ENCODE results near the gene LRRC63.
A peak's percentile ranks its signal among the peaks of the same experiment; 100 is the strongest.
"Not testable (repeated sequence)": the region's sequence is repeated elsewhere in the genome, so short reads cannot be mapped to it uniquely, and the experiment has no call there.

Gene LRRC63

GRCh38 chr13:46235286-46235685, 23.6 kb downstream of the LRRC63 start:
- no peak for DNase-seq (ENCODE audit: low read depth in 2 of 3, low spot score in 1 of 3)

- no peak for DNase-seq (ENCODE audit: low read depth in 2 of 3, low spot score in 1 of 3)
These were observed 53.6 kb downstream of the LRRC63 start for GRCh38 chr13:46265292-46265691.

GRCh38 chr13:46267166-46267565, 55.4 kb downstream of the LRRC63 start:
- DNase-seq (ENCODE audit: low read depth in 2 of 3, low spot score in 1 of 3): no peak

GRCh38 chr13:46270416-46270815, 58.7 kb downstream of the LRRC63 start:
- DNase-seq (ENCODE audit: low read depth in 2 of 3, low spot score in 1 of 3): no peak

GRCh38 chr13:46274094-46274698, 62.5 kb downstream of the LRRC63 start:
- no peak for DNase-seq (ENCODE audit: low read depth in 2 of 3, low spot score in 1 of 3)

GRCh38 chr13:46278474-46278873, 66.7 kb downstream of the LRRC63 start:
- DNase-seq (ENCODE audit: low read depth in 2 of 3, low spot score in 1 of 3): no peak

GRCh38 chr13:46281779-46282178, 70.1 kb downstream of the LRRC63 start:
- no peak for DNase-seq (ENCODE audit: low read depth in 2 of 3, low spot score in 1 of 3)

GRCh38 chr13:46283912-46284824, 72.4 kb downstream of the LRRC63 start:
- DNase-seq (ENCODE audit: low read depth in 2 of 3, low spot score in 1 of 3): not testable (repeated sequence)

GRCh38 chr13:46286972-46287371, 75.2 kb downstream of the LRRC63 start:
- DNase-seq (ENCODE audit: low read depth in 2 of 3, low spot score in 1 of 3): no peak

GRCh38 chr13:46288570-46289259, 77.0 kb downstream of the LRRC63 start:
- peak in 1 of 3 donors; percentile 36 for DNase-seq (ENCODE audit: low read depth in 2 of 3, low spot score in 1 of 3)

GRCh38 chr13:46289260-46289955, 77.7 kb downstream of the LRRC63 start:
- DNase-seq (ENCODE audit: low read depth in 2 of 3, low spot score in 1 of 3): no peak

- no peak for DNase-seq (ENCODE audit: low read depth in 2 of 3, low spot score in 1 of 3)
These were observed 78.7 kb downstream of the LRRC63 start for GRCh38 chr13:46290434-46290833.

GRCh38 chr13:46293436-46293835, 81.7 kb downstream of the LRRC63 start:
- DNase-seq (ENCODE audit: low read depth in 2 of 3, low spot score in 1 of 3): no peak

- DNase-seq (ENCODE audit: low read depth in 2 of 3, low spot score in 1 of 3): peak in 2 of 3 donors; percentile 29 to 41
These were observed 83.9 kb downstream of the LRRC63 start for GRCh38 chr13:46295491-46296114.

GRCh38 chr13:46296115-46296822, 84.5 kb downstream of the LRRC63 start:
- DNase-seq (ENCODE audit: low read depth in 2 of 3, low spot score in 1 of 3): no peak

GRCh38 chr13:46296921-46297320, 85.2 kb downstream of the LRRC63 start:
- DNase-seq (ENCODE audit: low read depth in 2 of 3, low spot score in 1 of 3): no peak

- DNase-seq (ENCODE audit: low read depth in 2 of 3, low spot score in 1 of 3): no peak
These were observed 85.7 kb downstream of the LRRC63 start for GRCh38 chr13:46297361-46297811.

GRCh38 chr13:46303742-46304385, 92.1 kb downstream of the LRRC63 start:
- no peak for DNase-seq (ENCODE audit: low read depth in 2 of 3, low spot score in 1 of 3)

- DNase-seq (ENCODE audit: low read depth in 2 of 3, low spot score in 1 of 3): no peak
These were observed 92.8 kb downstream of the LRRC63 start for GRCh38 chr13:46304546-46304945.

GRCh38 chr13:46307554-46307953, 95.8 kb downstream of the LRRC63 start:
- no peak for DNase-seq (ENCODE audit: low read depth in 2 of 3, low spot score in 1 of 3)

All from stimulated activated CD4-positive, alpha-beta T cell treated with anti-CD3 and anti-CD28 coated beads, Interleukin-12 subunit alpha, Interleukin-12 subunit beta, amount 100 ng/mL, for 48 hours (primary cell).